Measurements from ENCODE around the gene CCL13. TPM values are rescaled to one million over a fixed set of nuclear protein-coding genes. Genes with fewer than 3 reads are reported as not detected.

Gene CCL13
- total and polyA plus RNA-seq, 2 of the 8 experiments (the other 6 are each of a cell fraction or from before 2014, with no cell fraction given): not detected

DNA sequence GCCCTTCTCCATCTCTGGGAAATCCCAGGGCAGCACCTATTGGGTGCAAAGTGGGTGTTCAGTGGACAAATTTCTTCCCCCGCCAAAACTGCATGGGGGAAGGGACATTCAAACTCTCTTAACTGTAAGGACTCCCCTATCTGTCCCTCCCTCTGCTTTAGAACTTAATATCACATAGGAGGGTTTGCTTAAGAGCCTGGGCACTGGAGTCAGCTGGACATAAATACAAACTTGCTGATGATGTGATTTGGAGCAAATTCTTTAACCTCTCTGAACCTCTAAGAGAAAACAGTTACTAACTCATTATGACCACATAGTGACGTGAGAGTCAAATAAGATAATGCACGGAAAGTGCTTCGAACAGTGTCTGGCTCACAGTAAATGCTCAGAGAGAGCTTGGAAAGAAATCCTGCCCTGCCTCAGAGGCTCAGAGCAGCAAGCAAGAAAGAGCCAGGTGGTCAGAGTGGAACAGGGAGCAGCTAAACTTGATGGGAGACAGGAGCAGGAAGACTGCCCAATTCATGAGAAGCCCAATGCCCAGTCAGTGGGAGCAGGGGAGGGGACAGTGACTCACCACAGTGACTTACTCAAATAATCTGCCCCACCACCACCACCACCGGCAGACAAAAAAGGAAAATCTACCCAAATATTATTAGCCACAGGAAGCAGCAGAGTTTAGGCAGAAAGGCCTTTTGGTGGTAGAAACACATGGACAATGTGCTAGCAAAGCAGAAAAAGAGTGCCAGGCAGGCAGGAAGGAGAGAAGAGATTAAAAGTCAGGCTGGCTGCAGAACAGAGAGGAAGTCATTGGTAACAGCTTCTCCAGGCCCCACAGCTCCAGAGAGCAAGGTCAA, 30.6 kb downstream of the CCL13 start:
- H3K36me3 ChIP-seq (ENCODE audit: control insufficient read depth in 2 of 4, insufficient read depth in 4 of 4, low read length in 3 of 4): no peaks in the 10 kb centered on the region
- no peak overlapping the region for H3K9ac ChIP-seq (replicated peaks in 1 of 4; ENCODE audit: extremely low read depth in 1 of 4, low read depth in 3 of 4, low read length in 3 of 4)
- ChIA-PET CTCF (ENCODE audit: partially characterized antibody) (interaction anchor here (0.6 to 4.3 kb wide), 8 partner anchors 10 to 223 kb away, joined by 3 to 30 read pairs (median 4); partner anchors contain the start of genes CCL1 and CCL13), POLR2A (ENCODE audit: partially characterized antibody) (no interaction called here)
- no peak overlapping the region for H2BK12ac ChIP-seq (ENCODE audit: low read depth, low read length)
- 89% methylated on average over 5 of the region's 5 CpGs; no CpG with 5 or more reads in 1 of the 2 experiments for whole genome bisulfite sequencing, 2 experiments (ENCODE audit: extremely low coverage in 1 of 2, insufficient coverage in 1 of 2, insufficient read length in 1 of 2, insufficient replicate concordance in 2 of 2, low coverage in 1 of 2, low lambda C conversion rate in 2 of 2, missing lambda C conversion rate in 1 of 2)
- H3K14ac ChIP-seq (ENCODE audit: insufficient read length): no peak overlapping the region
- H3K18ac ChIP-seq (ENCODE audit: extremely low read depth, low read length): no peak overlapping the region
- no peak overlapping the region for H2AK5ac ChIP-seq (ENCODE audit: low read depth, low read length)
- no peak overlapping the region for H4K8ac ChIP-seq (ENCODE audit: extremely low read depth, insufficient read depth, low read length)
- no peak overlapping the region for H3K27ac ChIP-seq (ENCODE audit: low read depth, low read length)
- no peak overlapping the region for H2BK20ac ChIP-seq (ENCODE audit: low read length)
- no peaks in the 10 kb centered on the region; a peak in 1 of 7 replicates for H3K27me3 ChIP-seq (replicated peaks in 1 of 4; ENCODE audit: control insufficient read depth in 3 of 4, extremely low read depth in 1 of 4, insufficient read depth in 3 of 4, low read length in 3 of 4)
- H2BK15ac ChIP-seq (ENCODE audit: low read length): no peak overlapping the region
- H3K79me2 ChIP-seq (ENCODE audit: control insufficient read depth in 1 of 2, insufficient read depth in 2 of 2, low read length in 2 of 2): no peaks in the 10 kb centered on the region
- H2BK5ac ChIP-seq (ENCODE audit: low read depth, low read length): no peak overlapping the region
- H3K56ac ChIP-seq (replicated peaks; ENCODE audit: insufficient read length, low read depth, low read length): no peak overlapping the region
- no peak overlapping the region for H3K4ac ChIP-seq (replicated peaks; ENCODE audit: insufficient read length, low read depth, low read length)
- no peak overlapping the region for H3K4me2 ChIP-seq (ENCODE audit: insufficient read depth in 1 of 2, low read depth in 2 of 2, low read length in 2 of 2)
- H3K9me3 ChIP-seq (ENCODE audit: insufficient read depth in 2 of 2, low read depth in 1 of 2, low read length in 1 of 2): no peaks in the 10 kb centered on the region
- H3K4me3 ChIP-seq (ENCODE audit: extremely low read depth in 1 of 4, insufficient read depth in 2 of 4, low read depth in 3 of 4, low read length in 4 of 4): no peak overlapping the region
- no peaks in the 10 kb centered on the region for H3K4me1 ChIP-seq (replicated peaks in 1 of 4; ENCODE audit: control insufficient read depth in 3 of 4, insufficient read depth in 4 of 4, low read length in 3 of 4)
- H4K5ac ChIP-seq (ENCODE audit: insufficient read length, low read depth, low read length): no peak overlapping the region
- no peak overlapping the region for H2BK120ac ChIP-seq (replicated peaks; ENCODE audit: low read depth, low read length)
- no peaks in the 10 kb centered on the region for H3K23me2 ChIP-seq (ENCODE audit: low read depth, low read length)
- H4K91ac ChIP-seq (replicated peaks; ENCODE audit: insufficient read length, low read length): no peak overlapping the region
- no peak for DNase-seq (ENCODE audit: low read depth in 1 of 2, low spot score in 2 of 2)
- H3K23ac ChIP-seq (ENCODE audit: insufficient read length): no peak overlapping the region
- H3K79me1 ChIP-seq (ENCODE audit: low read depth, low read length): no peaks in the 10 kb centered on the region
- H4K20me1 ChIP-seq (replicated peaks in 1 of 2; ENCODE audit: control insufficient read depth in 1 of 2, insufficient read depth in 2 of 2, low read length in 2 of 2): no peaks in the 10 kb centered on the region
- FAIRE-seq: no peak
- H2AFZ ChIP-seq (ENCODE audit: low read length): no peak overlapping the region
- no peak for TF ChIP-seq RBBP5 (IDR thresholded peaks at IDR 0.05; ENCODE audit: borderline replicate concordance, low read depth, low read length)
- TF ChIP-seq SAP30 (IDR thresholded peaks at IDR 0.05; ENCODE audit: insufficient read depth, insufficient replicate concordance, low read length): no peak
- TF ChIP-seq JUN (IDR thresholded peaks at IDR 0.05; ENCODE audit: low read depth, low read length): no peak
- TF ChIP-seq, protein P1, sequence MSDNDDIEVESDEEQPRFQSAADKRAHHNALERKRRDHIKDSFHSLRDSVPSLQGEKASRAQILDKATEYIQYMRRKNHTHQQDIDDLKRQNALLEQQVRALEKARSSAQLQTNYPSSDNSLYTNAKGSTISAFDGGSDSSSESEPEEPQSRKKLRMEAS (IDR thresholded peaks at IDR 0.05): no peak
- no peak for TF ChIP-seq CBX5 (IDR thresholded peaks at IDR 0.05; ENCODE audit: low read depth, low read length)
- no peak for TF ChIP-seq POLR2A (IDR thresholded peaks at IDR 0.05; ENCODE audit: control extremely low read depth in 1 of 2, low read depth in 2 of 2, low read length in 2 of 2)
- no peak for TF ChIP-seq SIN3A (conservative IDR thresholded peaks at IDR 0.05 in 1 of 2, IDR thresholded peaks at IDR 0.05 in 1 of 2; ENCODE audit: low read depth in 1 of 2, low read length in 2 of 2)
- TF ChIP-seq, protein P2, sequence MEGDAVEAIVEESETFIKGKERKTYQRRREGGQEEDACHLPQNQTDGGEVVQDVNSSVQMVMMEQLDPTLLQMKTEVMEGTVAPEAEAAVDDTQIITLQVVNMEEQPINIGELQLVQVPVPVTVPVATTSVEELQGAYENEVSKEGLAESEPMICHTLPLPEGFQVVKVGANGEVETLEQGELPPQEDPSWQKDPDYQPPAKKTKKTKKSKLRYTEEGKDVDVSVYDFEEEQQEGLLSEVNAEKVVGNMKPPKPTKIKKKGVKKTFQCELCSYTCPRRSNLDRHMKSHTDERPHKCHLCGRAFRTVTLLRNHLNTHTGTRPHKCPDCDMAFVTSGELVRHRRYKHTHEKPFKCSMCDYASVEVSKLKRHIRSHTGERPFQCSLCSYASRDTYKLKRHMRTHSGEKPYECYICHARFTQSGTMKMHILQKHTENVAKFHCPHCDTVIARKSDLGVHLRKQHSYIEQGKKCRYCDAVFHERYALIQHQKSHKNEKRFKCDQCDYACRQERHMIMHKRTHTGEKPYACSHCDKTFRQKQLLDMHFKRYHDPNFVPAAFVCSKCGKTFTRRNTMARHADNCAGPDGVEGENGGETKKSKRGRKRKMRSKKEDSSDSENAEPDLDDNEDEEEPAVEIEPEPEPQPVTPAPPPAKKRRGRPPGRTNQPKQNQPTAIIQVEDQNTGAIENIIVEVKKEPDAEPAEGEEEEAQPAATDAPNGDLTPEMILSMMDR (IDR thresholded peaks at IDR 0.05; ENCODE audit: control extremely low read depth in 1 of 3, insufficient read depth in 1 of 3, low read depth in 1 of 3, low read length in 3 of 3): no peak
- no peak for TF ChIP-seq CBX8 (IDR thresholded peaks at IDR 0.05; ENCODE audit: borderline replicate concordance, low read depth, low read length)
